Measurements from ENCODE around the gene SDCCAG8. TPM values are rescaled to one million over a fixed set of nuclear protein-coding genes. Genes with fewer than 3 reads are reported as not detected.
A peak's percentile ranks its signal among the peaks of the same experiment; 100 is the strongest.

SDCCAG8 gene
- total RNA-seq, 1 donor = 42.7 TPM

DNA sequence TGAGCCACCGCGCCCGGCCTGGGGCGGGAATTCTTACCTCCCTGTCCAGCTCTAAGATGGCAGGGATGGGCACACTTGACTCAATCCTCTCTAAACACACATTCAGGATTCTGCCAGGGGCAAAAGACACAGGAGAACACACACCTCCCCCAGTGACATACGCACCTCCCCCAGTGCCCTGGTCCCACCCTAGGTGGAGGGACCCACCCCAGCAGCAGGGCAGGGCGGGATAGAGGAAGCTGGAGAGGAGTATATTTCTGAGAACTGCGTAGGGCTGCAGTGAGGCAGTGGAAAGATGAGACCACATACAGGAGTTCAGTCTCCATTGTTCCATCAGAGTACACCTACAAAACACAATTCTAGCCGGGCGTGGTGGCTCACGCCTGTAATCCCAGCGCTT is 92.5 kb downstream of the SDCCAG8 start:
- H4K20me1 ChIP-seq (ENCODE audit: insufficient read depth, low read length) = no peaks in the 10 kb centered on the region
- DNase-seq (ENCODE audit: insufficient read length, low spot score, missing footprints) = no peak
- TF ChIP-seq, protein P1, sequence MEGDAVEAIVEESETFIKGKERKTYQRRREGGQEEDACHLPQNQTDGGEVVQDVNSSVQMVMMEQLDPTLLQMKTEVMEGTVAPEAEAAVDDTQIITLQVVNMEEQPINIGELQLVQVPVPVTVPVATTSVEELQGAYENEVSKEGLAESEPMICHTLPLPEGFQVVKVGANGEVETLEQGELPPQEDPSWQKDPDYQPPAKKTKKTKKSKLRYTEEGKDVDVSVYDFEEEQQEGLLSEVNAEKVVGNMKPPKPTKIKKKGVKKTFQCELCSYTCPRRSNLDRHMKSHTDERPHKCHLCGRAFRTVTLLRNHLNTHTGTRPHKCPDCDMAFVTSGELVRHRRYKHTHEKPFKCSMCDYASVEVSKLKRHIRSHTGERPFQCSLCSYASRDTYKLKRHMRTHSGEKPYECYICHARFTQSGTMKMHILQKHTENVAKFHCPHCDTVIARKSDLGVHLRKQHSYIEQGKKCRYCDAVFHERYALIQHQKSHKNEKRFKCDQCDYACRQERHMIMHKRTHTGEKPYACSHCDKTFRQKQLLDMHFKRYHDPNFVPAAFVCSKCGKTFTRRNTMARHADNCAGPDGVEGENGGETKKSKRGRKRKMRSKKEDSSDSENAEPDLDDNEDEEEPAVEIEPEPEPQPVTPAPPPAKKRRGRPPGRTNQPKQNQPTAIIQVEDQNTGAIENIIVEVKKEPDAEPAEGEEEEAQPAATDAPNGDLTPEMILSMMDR (IDR thresholded peaks at IDR 0.05; ENCODE audit: extremely low read depth, low read depth, low read length) = no peak
- H2AFZ ChIP-seq (ENCODE audit: low read length) = no peak overlapping the region
- H3K4me1 ChIP-seq (ENCODE audit: insufficient read depth, low read length) = no peaks in the 10 kb centered on the region
- no peaks in the 10 kb centered on the region for H3K9me3 ChIP-seq (ENCODE audit: low read depth, low read length)
- H3K27me3 ChIP-seq (ENCODE audit: insufficient read depth, low read length) = no peaks in the 10 kb centered on the region
- H3K79me2 ChIP-seq (ENCODE audit: insufficient read depth, low read length) = no peaks in the 10 kb centered on the region
- H3K4me2 ChIP-seq (ENCODE audit: insufficient read depth, low read length) = no peak overlapping the region
- H3K27ac ChIP-seq (ENCODE audit: low read depth, low read length) = no peak overlapping the region
- H3K36me3 ChIP-seq (ENCODE audit: insufficient read depth, low read length) = peaks cover 5% of the 10 kb centered on the region
- H3K4me3 ChIP-seq (ENCODE audit: insufficient read depth, low read length) = no peak overlapping the region

DNA sequence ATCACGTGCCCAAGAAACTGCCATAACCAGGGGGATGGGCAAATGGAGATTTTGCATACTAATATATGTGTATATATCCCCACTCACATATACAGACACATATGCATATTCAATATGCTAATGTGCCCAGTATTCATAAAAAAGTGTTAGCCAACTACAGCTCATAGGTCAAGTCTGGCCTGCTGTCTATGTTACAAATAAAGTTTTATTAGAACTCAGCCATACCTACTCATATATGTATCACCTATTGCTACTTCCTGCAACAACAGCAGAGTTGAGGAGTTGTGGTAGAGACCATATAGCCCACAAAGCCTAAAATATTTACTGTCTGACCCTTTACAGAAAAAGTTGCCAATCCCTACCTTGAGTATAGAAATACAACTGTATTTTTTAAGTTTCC is 93.3 kb downstream of the SDCCAG8 start:
- H3K79me2 ChIP-seq (ENCODE audit: insufficient read depth, low read length) = no peaks in the 10 kb centered on the region
- H2AFZ ChIP-seq (ENCODE audit: low read length) = no peak overlapping the region
- H3K4me1 ChIP-seq (ENCODE audit: insufficient read depth, low read length) = no peaks in the 10 kb centered on the region
- no peaks in the 10 kb centered on the region for H4K20me1 ChIP-seq (ENCODE audit: insufficient read depth, low read length)
- H3K4me2 ChIP-seq (ENCODE audit: insufficient read depth, low read length) = no peak overlapping the region
- peaks cover 5% of the 10 kb centered on the region for H3K36me3 ChIP-seq (ENCODE audit: insufficient read depth, low read length)
- H3K9me3 ChIP-seq (ENCODE audit: low read depth, low read length) = no peaks in the 10 kb centered on the region
- no peak for DNase-seq (ENCODE audit: insufficient read length, low spot score, missing footprints)
- no peaks in the 10 kb centered on the region for H3K27me3 ChIP-seq (ENCODE audit: insufficient read depth, low read length)
- H3K27ac ChIP-seq (ENCODE audit: low read depth, low read length) = no peak overlapping the region
- no peak overlapping the region for H3K4me3 ChIP-seq (ENCODE audit: insufficient read depth, low read length)
- TF ChIP-seq, protein P1 (IDR thresholded peaks at IDR 0.05; ENCODE audit: extremely low read depth, low read depth, low read length) = no peak

DNA sequence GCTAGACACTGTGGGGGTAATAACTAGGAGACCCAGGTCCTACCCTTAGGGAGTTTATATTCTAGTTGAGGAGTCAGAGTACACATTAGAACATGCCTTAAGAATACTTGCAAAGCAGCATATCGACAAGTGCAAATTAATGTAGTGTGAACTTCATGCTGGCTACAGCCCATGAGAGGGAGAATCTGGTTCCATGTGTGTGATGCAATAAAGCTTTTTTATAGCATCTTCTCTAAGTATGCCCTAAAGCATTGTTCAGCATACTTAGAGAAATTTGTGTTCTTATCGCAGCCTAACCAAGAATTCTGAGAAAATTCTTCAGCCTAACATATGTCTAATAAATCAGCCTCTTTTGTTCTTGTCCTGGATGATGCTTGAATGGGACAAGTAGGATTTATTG is 95.5 kb downstream of the SDCCAG8 start:
- Histone ChIP-seq H3K79me2 (ENCODE audit: insufficient read depth, low read length) (no peaks in the 10 kb centered on the region), H3K9me3 (ENCODE audit: low read depth, low read length) (no peaks in the 10 kb centered on the region), H3K27me3 (ENCODE audit: insufficient read depth, low read length) (no peaks in the 10 kb centered on the region), H3K27ac (ENCODE audit: low read depth, low read length) (no peak overlapping the region), H4K20me1 (ENCODE audit: insufficient read depth, low read length) (no peaks in the 10 kb centered on the region), H3K4me2 (ENCODE audit: insufficient read depth, low read length) (no peak overlapping the region), H3K4me3 (ENCODE audit: insufficient read depth, low read length) (no peak overlapping the region), H2AFZ (ENCODE audit: low read length) (no peak overlapping the region), H3K4me1 (ENCODE audit: insufficient read depth, low read length) (no peaks in the 10 kb centered on the region), H3K36me3 (ENCODE audit: insufficient read depth, low read length) (peaks cover 5% of the 10 kb centered on the region)
- no peak for DNase-seq (ENCODE audit: insufficient read length, low spot score, missing footprints)
- TF ChIP-seq, protein P1 (IDR thresholded peaks at IDR 0.05; ENCODE audit: extremely low read depth, low read depth, low read length) = no peak

DNA sequence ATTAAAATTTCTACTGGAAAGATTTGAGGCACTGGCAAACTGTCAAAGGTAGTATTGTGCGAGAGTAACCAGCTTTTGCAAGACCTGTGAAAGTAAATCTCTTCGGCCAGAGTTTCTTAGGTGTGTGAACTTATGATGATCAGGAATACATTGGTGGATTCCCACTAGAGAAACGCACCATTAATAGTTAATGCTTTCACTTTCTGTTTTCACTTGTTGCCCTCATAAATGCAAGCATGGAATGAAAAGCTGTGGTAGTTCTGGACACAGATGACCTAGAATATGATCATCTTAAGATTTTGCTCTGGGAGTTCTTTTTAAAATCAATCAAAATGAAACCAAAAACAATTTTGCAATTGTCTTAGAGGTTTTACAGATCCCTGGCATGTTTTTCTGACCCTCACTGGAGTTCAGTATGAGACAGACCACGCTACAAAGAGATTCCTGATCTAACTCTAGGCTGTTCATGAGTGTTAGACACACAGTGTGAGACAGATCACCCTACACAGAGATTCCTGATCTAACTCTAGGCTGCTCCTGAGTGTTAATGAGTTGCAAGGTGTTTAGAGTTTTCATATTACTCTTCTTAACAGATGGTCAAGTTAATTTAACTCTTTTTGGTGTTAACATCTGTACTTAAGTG is 98.8 kb downstream of the SDCCAG8 start:
- Histone ChIP-seq H3K36me3 (ENCODE audit: insufficient read depth, low read length) (peaks cover 9% of the 10 kb centered on the region), H3K79me2 (ENCODE audit: insufficient read depth, low read length) (no peaks in the 10 kb centered on the region), H3K27ac (ENCODE audit: low read depth, low read length) (no peak overlapping the region), H3K4me2 (ENCODE audit: insufficient read depth, low read length) (peak overlapping the region; percentile 65), H4K20me1 (ENCODE audit: insufficient read depth, low read length) (no peaks in the 10 kb centered on the region), H2AFZ (ENCODE audit: low read length) (peak overlapping the region; percentile 5), H3K9me3 (ENCODE audit: low read depth, low read length) (no peaks in the 10 kb centered on the region), H3K4me3 (ENCODE audit: insufficient read depth, low read length) (peak overlapping the region; percentile 55), H3K27me3 (ENCODE audit: insufficient read depth, low read length) (no peaks in the 10 kb centered on the region), H3K4me1 (ENCODE audit: insufficient read depth, low read length) (no peaks in the 10 kb centered on the region)
- DNase-seq (ENCODE audit: insufficient read length, low spot score, missing footprints) = peak; percentile 68
- TF ChIP-seq, protein P1 (IDR thresholded peaks at IDR 0.05; ENCODE audit: extremely low read depth, low read depth, low read length) = no peak
